Activated B cell treated with CpG ODN at 0.5 μM for 24 hours (primary cell): ENCODE results near the gene AMFR. TPM values are rescaled to one million over a fixed set of nuclear protein-coding genes. Genes with fewer than 3 reads are reported as not detected.

Experiments
- ATAC-seq: fragments of 200-7000 bp; cut with Tn5 transposase; one replicate; pipeline ENCODE4 v1.10.0; 2021; ENCODE audit warnings: low read depth, mild to moderate bottlenecking, moderate library complexity
- CTCF ChIA-PET: fragments of 350-600 bp; sonication (Branson Sonifier 250); formaldehyde crosslinking; loops from one replicate; lab custom pipeline; 2021; ENCODE audit warnings: antibody characterized with exemption; lab: Charles Lee
- POLR2A ChIA-PET: fragments of 350-600 bp; sonication (Branson Sonifier 250); formaldehyde crosslinking; loops from one replicate; lab custom pipeline; 2021; ENCODE audit warnings: antibody characterized with exemption; lab: Charles Lee
- DNase-seq: peaks from one replicate; pipeline ENCODE4 v3.0.0; 2022
- H3K27ac Mint-ChIP-seq: one replicate; pipeline ENCODE4 v1.8.0; 2020; ENCODE audit warnings: mixed read lengths
- H3K27me3 Mint-ChIP-seq: one replicate; pipeline ENCODE4 v1.8.0; 2021; ENCODE audit warnings: mixed read lengths
- H3K36me3 Mint-ChIP-seq: one replicate; pipeline ENCODE4 v1.8.0; 2021; ENCODE audit warnings: low read depth, mixed read lengths
- H3K4me1 Mint-ChIP-seq: one replicate; pipeline ENCODE4 v1.8.0; 2021; ENCODE audit warnings: mixed read lengths
- H3K4me3 Mint-ChIP-seq: one replicate; pipeline ENCODE4 v1.8.0; 2020; ENCODE audit warnings: mild to moderate bottlenecking, mixed read lengths
- H3K9me3 Mint-ChIP-seq: one replicate; pipeline ENCODE4 v1.8.0; 2020; ENCODE audit warnings: mixed read lengths
- intact Hi-C: fragments of 100-400 bp; cut with micrococcal nuclease; formaldehyde crosslinking; loops from one replicate; pipeline ENCODE4 v1.15.1; 2024
- total RNA-seq: library from RNA; stranded (reverse); gene quantifications from 2 replicates; pipeline ENCODE4 v1.2.3, GENCODE V29; 2022
- TF ChIP-seq, protein P1 (sequence below): fragments of 200-600 bp; IDR thresholded peaks from one replicate; pipeline ENCODE4 v1.8.0; 2022; ENCODE audit warnings: antibody characterized with exemption, mild to moderate bottlenecking

Gene AMFR
- total RNA-seq, 1 donor from 2014 or later, result 134 TPM

DNA sequence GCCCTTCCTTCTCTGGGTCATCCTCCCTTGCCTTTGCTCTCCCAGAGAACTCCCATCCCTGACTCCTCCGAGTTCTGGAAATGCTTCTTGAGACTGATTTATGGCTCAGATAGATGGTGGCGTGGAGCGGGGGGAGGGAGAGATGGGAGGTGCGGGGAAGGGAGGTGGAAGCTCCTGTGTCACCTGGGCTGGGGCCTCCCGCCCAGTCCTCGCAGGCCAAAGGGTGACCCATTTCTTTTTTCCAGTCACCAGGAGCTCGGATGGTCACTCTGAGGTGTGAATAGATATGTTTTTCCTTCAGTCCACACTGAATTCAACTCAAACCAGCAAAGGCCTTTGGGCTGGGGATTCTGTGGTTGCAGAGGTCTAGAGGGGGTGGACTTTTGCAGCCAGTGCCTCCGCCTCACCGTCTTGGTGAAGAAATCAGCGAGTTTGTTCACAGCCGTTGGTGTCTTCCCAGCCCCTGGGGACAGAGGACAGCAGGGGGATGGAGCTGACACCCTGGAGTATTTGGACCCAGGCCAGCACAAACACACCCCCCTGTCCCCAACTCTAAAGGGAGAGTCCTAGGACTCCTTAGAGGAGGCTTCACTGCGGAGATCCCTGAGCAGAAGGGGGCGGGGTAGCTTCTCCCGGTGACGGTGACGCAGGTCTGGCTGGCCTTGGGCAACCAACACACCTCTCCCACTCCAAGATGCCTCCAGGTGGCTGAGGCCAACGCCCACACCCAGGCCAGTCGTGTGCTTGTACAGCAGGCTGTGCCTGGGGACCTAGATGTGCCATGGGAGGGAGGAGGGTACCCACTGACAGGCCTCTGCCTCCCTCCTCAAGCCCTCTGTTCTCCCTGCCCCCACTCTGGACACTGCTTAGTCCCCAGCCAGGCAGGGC is 80.6 kb downstream of the AMFR start:
- DNase-seq (no peak), ATAC-seq (no peak)
- intact Hi-C loops, result no loop called here
- Mint-ChIP-seq H3K36me3 (no peaks in the 10 kb centered on the region), H3K27me3 (no peaks in the 10 kb centered on the region), H3K4me3 (no peak overlapping the region), H3K4me1 (no peaks in the 10 kb centered on the region), H3K27ac (no peak overlapping the region), H3K9me3 (no peaks in the 10 kb centered on the region)
- POLR2A ChIA-PET, result no interaction called here
- CTCF ChIA-PET, result no interaction called here
- TF ChIP-seq, protein P1, sequence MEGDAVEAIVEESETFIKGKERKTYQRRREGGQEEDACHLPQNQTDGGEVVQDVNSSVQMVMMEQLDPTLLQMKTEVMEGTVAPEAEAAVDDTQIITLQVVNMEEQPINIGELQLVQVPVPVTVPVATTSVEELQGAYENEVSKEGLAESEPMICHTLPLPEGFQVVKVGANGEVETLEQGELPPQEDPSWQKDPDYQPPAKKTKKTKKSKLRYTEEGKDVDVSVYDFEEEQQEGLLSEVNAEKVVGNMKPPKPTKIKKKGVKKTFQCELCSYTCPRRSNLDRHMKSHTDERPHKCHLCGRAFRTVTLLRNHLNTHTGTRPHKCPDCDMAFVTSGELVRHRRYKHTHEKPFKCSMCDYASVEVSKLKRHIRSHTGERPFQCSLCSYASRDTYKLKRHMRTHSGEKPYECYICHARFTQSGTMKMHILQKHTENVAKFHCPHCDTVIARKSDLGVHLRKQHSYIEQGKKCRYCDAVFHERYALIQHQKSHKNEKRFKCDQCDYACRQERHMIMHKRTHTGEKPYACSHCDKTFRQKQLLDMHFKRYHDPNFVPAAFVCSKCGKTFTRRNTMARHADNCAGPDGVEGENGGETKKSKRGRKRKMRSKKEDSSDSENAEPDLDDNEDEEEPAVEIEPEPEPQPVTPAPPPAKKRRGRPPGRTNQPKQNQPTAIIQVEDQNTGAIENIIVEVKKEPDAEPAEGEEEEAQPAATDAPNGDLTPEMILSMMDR, result no peak

DNA sequence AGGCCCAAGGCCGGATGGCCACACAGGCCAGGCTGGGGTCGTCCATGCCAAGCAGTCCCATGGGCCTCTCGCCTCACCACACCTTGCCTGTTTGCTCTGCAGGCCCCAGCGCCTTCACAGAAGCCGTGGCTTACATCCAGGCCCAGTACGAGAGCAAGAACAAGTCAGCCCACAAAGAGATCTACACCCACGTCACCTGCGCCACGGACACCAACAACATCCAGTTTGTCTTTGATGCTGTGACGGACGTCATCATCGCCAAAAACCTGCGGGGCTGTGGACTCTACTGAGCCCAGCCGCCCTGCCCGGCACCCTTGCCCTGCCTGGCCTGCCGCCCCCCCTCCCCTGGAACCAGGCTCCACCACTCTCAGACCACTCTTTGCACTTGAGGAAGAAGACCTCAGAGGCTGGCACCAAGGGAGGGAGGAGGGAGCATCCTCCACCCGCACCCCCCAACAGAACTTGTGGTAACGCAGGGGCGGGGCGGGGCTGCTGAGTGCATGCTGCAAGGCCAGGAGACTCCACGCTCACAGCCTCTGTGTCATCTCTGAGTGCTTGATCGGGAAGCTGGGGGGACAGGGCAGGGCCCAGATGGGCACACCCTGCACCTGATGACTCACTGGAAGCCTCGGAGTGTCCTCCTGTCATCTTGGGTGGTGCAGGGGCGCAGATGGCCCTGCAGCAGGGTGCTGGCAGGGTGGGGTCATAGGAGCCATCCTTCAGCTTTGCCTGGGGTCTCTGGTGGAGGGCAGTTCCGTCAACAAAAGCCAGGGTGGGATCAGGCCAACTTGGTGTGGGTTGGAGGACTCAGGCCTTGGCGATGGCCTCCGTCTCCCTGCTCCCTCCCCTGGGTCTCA is 81.5 kb downstream of the AMFR start:
- DNase-seq (no peak), ATAC-seq (no peak)
- Mint-ChIP-seq H3K9me3 (no peaks in the 10 kb centered on the region), H3K27ac (no peak overlapping the region), H3K4me1 (no peaks in the 10 kb centered on the region), H3K27me3 (no peaks in the 10 kb centered on the region), H3K36me3 (no peaks in the 10 kb centered on the region), H3K4me3 (no peak overlapping the region)
- CTCF ChIA-PET, result no interaction called here
- POLR2A ChIA-PET, result no interaction called here
- intact Hi-C loops, result no loop called here
- TF ChIP-seq, protein P1, result no peak

DNA sequence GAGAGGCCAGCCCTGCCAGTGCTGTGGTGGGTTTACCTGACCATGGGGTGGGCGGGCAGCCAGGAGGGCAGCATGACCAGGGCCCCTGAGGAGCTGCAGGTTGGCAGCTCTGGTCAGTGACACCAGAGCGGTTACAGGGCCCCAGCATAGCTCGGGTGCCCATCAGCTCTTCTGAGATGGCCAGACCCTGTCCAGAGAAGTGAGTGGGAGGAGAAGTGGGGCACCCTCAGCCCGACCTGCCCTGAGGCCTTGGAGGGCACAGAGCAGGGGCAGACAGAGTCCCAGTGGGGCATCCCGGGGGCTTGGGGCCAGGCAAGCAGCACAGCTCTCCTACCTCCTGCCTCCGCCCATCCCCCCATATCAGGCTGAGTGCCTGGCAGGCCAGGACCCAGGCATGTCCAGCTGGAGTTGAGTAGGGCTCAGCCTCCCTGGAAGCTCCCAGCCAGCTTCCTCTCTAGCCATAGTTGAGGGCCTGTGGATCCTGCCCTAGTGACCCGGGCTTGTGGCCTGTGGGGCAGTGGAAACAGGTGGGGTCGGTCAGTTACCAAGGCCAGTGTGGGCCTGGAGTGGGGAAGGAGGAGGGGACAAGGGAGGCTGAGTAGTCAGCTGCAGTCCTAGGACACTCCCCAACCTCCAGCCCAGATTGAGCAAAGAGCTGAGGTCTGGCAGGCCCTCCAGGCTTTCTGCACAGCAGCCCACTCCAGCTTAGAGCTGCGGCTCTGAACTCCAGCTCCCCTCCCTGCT is 83.5 kb downstream of the AMFR start:
- TF ChIP-seq, protein P1, result no peak
- H3K4me1 Mint-ChIP-seq, result no peaks in the 10 kb centered on the region
- H3K27ac Mint-ChIP-seq, result no peak overlapping the region
- H3K36me3 Mint-ChIP-seq, result no peaks in the 10 kb centered on the region
- H3K9me3 Mint-ChIP-seq, result no peaks in the 10 kb centered on the region
- ATAC-seq (no peak), DNase-seq (no peak)
- POLR2A ChIA-PET, result no interaction called here
- intact Hi-C loops, result no loop called here
- CTCF ChIA-PET, result interaction anchor here (1.5 kb wide), 1 partner anchor 15 kb away, joined by 3 read pairs; no protein-coding TSS in a partner anchor
- no peak overlapping the region for H3K4me3 Mint-ChIP-seq
- H3K27me3 Mint-ChIP-seq, result no peaks in the 10 kb centered on the region

DNA sequence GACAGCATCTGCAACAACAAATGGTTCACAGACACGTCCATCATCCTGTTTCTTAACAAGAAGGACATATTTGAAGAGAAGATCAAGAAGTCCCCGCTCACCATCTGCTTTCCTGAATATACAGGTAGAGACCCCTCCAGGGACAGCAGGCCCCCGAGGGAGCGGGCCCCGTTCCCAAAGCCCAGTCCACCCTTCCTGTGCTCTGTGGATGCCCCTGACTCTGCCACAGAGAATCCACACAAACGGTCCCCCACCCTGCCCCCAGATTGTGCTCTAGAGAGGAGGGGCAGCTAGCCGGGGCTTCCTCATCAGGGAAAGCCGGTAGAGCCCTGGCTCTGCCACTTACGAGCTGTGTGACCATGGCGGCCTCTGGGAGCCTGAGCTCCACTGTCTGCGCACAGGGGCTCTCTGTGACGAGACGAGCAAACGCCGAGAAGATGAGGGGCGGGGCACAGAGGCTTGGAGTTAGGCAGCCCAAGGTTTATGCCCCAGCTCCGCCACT is 84.4 kb downstream of the AMFR start:
- Mint-ChIP-seq H3K4me1 (no peaks in the 10 kb centered on the region), H3K4me3 (no peak overlapping the region), H3K36me3 (no peaks in the 10 kb centered on the region), H3K9me3 (no peaks in the 10 kb centered on the region), H3K27ac (no peak overlapping the region), H3K27me3 (no peaks in the 10 kb centered on the region)
- ATAC-seq (no peak), DNase-seq (no peak)
- ChIA-PET CTCF (no interaction called here), POLR2A (no interaction called here)
- intact Hi-C loops, result no loop called here
- TF ChIP-seq, protein P1, result no peak
